HL-60 (cell line): ENCODE results near the gene POLA2.

Source experiments
- GABPA ChIP-seq: IDR thresholded peaks from 2 replicates; pipeline ENCODE4 v1.6.1; 2012; ENCODE audit warnings: low read depth
- POLR2AphosphoS5 ChIP-seq: IDR thresholded peaks from 2 replicates; pipeline ENCODE4 v1.6.1; 2012; ENCODE audit warnings: low read depth
- REST ChIP-seq: IDR thresholded peaks from 2 replicates; pipeline ENCODE4 v1.6.1; 2012; ENCODE audit warnings: low read depth; ENCODE audit not compliant: insufficient replicate concordance
- TF ChIP-seq, protein P1 (sequence below): IDR thresholded peaks from one replicate; pipeline ENCODE4 v1.5.1; 2011; ENCODE audit warnings: low read length, control low read depth, inconsistent platforms; ENCODE audit not compliant: insufficient read depth

- TF ChIP-seq, protein P1, sequence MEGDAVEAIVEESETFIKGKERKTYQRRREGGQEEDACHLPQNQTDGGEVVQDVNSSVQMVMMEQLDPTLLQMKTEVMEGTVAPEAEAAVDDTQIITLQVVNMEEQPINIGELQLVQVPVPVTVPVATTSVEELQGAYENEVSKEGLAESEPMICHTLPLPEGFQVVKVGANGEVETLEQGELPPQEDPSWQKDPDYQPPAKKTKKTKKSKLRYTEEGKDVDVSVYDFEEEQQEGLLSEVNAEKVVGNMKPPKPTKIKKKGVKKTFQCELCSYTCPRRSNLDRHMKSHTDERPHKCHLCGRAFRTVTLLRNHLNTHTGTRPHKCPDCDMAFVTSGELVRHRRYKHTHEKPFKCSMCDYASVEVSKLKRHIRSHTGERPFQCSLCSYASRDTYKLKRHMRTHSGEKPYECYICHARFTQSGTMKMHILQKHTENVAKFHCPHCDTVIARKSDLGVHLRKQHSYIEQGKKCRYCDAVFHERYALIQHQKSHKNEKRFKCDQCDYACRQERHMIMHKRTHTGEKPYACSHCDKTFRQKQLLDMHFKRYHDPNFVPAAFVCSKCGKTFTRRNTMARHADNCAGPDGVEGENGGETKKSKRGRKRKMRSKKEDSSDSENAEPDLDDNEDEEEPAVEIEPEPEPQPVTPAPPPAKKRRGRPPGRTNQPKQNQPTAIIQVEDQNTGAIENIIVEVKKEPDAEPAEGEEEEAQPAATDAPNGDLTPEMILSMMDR = no peak
- no peak for TF ChIP-seq POLR2AphosphoS5
- no peak for TF ChIP-seq REST
- no peak for TF ChIP-seq GABPA
These were observed 48.5 kb downstream of the POLA2 start for GRCh38 chr11:65310215-65310614.
